ENCODE results near the gene TRAPPC5. TPM values are rescaled to one million over a fixed set of nuclear protein-coding genes. Genes with fewer than 3 reads are reported as not detected.

TRAPPC5 gene
- 63.4 and 82.5 TPM in 2 replicates for total RNA-seq

GRCh38 chr19:7680606-7681339 lies at the start of gene TRAPPC5:
TSS of gene TRAPPC5 (plus strand) at chr19:7680833. CDS start at chr19:7682254, 1,421 bp downstream.
- peak; percentile 84 to 90 for DNase-seq (ENCODE audit: low read depth in 2 of 2)

- no peak for DNase-seq (ENCODE audit: low read depth in 2 of 2)
These were observed 49.1 kb upstream of the TRAPPC5 start for GRCh38 chr19:7631577-7631976.

DNA sequence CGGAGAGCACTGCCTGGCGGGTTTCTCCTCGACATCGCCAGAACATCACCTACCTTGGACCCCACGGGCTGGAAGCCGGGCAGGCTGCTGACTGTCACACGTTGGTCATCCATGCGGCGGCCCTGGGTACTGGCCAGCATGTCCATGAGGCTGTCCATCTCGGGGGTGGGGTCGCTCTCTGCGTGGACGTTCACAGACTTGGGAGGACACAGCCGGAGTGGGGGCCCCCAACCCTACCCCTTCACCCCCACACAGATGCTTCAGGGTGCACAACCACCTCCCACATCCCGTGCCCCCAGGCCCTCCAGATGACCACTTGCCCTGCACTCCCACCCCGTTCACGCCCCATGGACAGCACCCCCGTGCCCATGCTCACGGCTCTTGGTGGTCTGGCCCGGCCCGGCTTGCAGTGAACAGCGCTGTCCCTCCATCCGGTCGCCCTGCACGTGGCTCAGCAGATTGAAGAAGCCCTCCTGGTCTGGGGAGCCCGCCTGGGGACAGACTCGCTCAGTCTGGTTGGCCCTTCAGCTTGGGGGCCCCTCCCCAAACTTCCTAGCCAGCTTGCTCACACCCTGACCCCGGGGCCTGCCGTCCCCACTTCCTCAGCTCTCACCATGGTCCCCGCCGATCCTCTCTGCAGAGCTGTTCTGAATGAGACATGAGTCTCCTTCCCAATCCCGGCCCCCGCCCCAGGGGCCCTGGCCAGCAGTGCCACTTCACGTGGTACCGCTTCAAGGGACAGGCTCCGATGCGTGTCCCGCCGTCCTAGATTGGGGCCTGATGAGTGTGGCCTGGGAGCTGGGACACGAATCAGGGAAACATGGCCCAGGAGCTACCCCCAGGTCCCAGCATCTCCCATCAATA lies 48.1 kb upstream of the TRAPPC5 start:
- no peak for DNase-seq (ENCODE audit: low read depth in 2 of 2)

- no peak for DNase-seq (ENCODE audit: low read depth in 2 of 2)
These were observed 46.9 kb upstream of the TRAPPC5 start, which contains the start of gene PCP2 for GRCh38 chr19:7633698-7634097. TSS of gene PCP2 (minus strand) at chr19:7633719. CDS start at chr19:7633457, 262 bp downstream.

- no peak for DNase-seq (ENCODE audit: low read depth in 2 of 2)
These were observed 45.0 kb upstream of the TRAPPC5 start for GRCh38 chr19:7635670-7636069.

DNA sequence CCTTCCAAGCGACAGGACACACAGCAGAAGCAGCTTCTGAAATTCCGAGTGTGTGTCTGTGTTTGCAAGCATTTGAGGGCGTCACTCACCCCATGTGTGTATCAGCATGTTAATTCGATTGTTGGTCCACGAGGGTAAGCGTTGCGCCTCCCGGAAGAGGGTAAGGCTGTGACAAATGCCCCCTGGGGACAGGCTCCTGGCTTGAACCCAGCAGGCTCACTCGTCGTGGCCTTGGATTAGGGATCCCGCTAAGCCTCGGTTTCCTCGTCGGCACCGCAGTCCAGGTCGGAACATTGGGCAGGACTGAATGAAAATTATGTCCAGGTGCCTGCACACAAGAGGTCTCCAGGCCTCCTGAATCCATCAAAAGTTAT lies 44.3 kb upstream of the TRAPPC5 start:
- no peak for DNase-seq (ENCODE audit: low read depth in 2 of 2)

- DNase-seq (ENCODE audit: low read depth in 2 of 2) = peak; percentile 35 to 72
These were observed 43.8 kb upstream of the TRAPPC5 start, which contains the start of gene STXBP2 for GRCh38 chr19:7636691-7637373. TSS of gene STXBP2 (plus strand) at chr19:7637110. CDS start at chr19:7637150, 40 bp downstream.

GRCh38 chr19:7637374-7638256 lies 43.0 kb upstream of the TRAPPC5 start:
- DNase-seq (ENCODE audit: low read depth in 2 of 2) = peak in 1 of 2 donors; percentile 45

GRCh38 chr19:7638802-7639465 lies 41.7 kb upstream of the TRAPPC5 start:
- DNase-seq (ENCODE audit: low read depth in 2 of 2) = no peak

- no peak for DNase-seq (ENCODE audit: low read depth in 2 of 2)
These were observed 40.7 kb upstream of the TRAPPC5 start for GRCh38 chr19:7639863-7640348.

DNA sequence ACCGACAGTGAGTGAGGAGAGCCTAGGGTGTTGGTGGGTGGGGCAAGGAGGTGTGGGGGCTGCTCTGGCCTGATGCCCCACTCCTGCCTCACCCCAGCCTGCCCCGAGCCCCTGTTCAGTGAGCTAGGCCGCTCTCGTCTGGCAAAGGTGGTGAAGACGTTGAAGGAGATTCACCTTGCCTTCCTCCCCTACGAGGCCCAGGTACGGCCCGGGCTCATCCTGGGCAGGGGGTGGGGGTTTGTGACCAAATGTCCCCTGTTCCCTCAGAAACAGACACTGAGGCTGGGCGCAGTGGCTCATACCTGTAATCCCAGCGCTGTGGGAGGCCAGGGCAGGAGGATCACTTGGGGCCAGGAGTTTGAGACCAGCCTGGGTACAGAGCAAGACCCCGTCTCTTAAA lies 39.8 kb upstream of the TRAPPC5 start:
- no peak for DNase-seq (ENCODE audit: low read depth in 2 of 2)

DNA sequence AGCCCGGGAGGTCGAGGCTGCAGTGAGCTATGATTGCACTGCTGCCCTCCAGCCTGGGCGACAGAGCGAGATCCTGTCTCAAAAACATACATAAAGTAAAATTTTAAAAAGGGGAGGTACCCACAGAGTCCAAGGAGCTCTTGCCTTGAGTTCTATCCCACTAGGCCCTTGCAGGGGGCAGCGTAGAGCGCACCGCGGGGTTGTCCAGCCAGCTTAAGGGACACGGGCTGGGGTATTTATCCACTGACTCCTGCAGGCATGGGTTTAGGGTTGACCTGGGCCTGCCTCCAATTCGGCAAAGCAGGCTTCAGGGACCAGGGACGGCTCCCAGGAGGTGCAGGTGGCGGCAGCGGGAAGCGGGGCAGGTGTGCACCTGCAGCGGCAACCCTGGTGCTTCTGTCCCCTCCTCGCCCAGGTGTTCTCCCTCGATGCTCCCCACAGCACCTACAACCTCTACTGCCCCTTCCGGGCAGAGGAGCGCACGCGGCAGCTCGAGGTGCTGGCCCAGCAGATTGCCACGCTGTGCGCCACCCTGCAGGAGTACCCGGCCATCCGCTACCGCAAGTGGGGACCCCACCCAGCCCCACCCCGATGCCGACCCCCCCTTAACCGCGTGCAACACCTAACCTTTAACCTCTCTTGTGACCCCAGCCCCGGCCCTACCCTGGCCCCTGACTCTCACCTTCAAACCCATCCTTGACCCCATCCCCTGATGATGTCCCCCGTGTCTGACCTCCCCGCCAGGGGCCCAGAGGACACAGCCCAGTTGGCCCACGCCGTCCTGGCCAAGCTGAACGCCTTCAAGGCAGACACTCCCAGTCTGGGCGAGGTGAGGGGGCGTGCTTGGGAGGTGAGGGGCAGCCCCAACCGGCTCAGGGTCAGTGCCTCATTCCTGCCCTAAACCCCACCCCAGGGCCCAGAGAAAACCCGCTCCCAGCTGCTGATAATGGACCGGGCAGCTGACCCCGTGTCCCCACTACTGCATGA lies 39.0 kb upstream of the TRAPPC5 start:
- no peak for DNase-seq (ENCODE audit: low read depth in 2 of 2)

DNA sequence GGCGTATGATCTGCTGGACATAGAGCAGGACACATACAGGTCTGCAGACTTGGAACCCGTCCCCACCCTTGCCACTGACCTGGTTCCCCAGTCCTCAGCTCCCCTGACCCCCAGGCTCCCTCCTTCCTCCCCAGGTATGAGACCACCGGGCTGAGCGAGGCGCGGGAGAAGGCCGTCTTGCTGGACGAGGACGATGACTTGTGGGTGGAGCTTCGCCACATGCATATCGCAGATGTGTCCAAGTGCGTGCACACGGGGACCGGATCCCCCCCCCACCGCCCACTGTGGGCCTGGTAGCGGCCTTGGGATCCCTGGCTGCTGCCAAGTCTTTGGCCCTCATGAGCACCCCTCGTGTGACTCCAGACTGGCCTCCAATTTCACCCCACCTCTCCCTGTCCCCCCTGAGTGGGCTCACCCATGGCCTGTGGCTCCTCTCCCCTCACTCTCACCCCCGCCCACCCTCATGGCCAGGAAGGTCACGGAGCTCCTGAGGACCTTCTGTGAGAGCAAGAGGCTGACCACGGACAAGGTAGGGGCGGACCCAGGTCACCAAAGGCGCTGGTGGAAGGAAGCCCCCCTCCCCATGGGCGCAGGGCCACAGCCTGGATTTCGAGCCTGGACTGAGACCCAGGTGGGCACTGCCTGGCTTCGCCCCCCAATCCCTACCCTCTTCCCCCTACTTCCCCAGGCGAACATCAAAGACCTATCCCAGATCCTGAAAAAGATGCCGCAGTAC lies 38.2 kb upstream of the TRAPPC5 start:
- no peak for DNase-seq (ENCODE audit: low read depth in 2 of 2)

GRCh38 chr19:7643031-7643415 lies 37.6 kb upstream of the TRAPPC5 start:
- no peak for DNase-seq (ENCODE audit: low read depth in 2 of 2)

DNA sequence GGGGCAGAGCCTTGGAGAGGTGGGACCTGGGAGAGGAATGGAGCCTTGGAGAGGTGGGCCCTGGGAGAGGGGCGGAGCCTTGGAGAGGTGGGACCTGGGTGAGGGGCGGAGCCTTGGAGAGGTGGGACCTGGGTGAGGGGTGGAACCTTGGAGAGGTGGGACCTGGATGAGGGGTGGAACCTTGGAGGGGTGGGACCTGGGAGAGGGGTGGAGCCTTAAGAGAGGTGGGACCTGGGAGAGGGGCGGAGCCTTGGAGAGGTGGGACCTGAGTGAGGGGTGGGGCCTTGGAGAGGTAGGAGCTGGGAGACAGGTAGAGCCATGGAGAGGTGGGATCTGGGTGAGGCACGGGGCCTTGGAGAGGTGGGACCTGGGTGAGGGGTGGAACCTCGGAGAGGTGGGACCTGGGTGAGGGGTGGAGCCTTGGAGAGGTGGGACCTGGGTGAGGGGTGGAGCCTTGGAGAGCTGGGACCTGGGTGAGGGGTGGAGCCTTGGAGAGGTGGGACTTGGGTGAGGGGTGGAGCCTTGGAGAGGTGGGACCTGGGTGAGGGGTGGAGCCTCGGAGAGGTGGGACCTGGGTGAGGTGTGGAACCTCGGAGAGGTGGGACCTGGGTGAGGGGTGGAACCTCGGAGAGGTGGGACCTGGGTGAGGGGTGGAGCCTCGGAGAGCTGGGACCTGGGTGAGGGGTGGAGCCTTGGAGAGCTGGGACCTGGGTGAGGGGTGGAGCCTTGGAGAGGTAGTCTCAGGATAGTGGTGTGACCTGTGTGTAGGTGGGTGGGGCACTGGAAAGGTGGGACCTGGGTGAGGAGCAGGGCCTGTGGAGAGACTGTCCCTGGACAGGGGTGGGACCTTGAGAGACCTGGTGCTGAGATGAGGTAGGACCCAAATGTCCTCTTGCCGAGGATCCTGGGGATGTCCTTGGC lies 36.7 kb upstream of the TRAPPC5 start:
- DNase-seq (ENCODE audit: low read depth in 2 of 2) = peak in 1 of 2 donors; percentile 31

DNA sequence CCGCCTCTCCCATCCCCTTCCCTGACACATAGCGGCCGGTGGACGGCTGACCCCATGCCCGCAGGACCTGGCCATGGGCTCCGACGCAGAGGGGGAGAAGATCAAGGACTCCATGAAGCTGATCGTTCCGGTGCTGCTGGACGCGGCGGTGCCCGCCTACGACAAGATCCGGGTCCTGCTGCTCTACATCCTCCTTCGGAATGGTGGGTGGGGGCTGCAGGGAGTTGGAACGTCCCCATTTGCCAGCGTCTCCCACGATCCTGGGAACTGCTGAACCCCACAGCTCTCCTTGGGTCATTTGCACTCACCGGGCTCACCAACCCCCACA lies 36.1 kb upstream of the TRAPPC5 start:
- DNase-seq (ENCODE audit: low read depth in 2 of 2) = no peak

GRCh38 chr19:7645163-7645562 lies 35.5 kb upstream of the TRAPPC5 start:
- no peak for DNase-seq (ENCODE audit: low read depth in 2 of 2)
